GM18499 (cell line): ENCODE results near the gene WWP2.
"Not testable (repeated sequence)": the region's sequence is repeated elsewhere in the genome, so short reads cannot be mapped to it uniquely, and the experiment has no call there.

Source experiments
- ATAC-seq: cut with Tn5 transposase; IDR thresholded peaks from one replicate; pipeline ENCODE4 v1.9.1; 2021; ENCODE audit warnings: moderate number of reproducible peaks; ENCODE audit not compliant: insufficient read depth, unreplicated experiment

WWP2 gene

GRCh38 chr16:69791391-69791847 is 29.3 kb downstream of the WWP2 start:
- ATAC-seq: not testable (repeated sequence)

- ATAC-seq: no peak
Observed at GRCh38 chr16:69793526-69793925, 31.4 kb downstream of the WWP2 start.

GRCh38 chr16:69794486-69794885 is 32.4 kb downstream of the WWP2 start:
- ATAC-seq: no peak

- ATAC-seq: no peak
Observed at GRCh38 chr16:69796285-69797118, 34.4 kb downstream of the WWP2 start.

GRCh38 chr16:69798466-69798865 is 36.3 kb downstream of the WWP2 start:
- ATAC-seq: no peak

GRCh38 chr16:69799611-69800031 is 37.5 kb downstream of the WWP2 start:
- ATAC-seq: no peak

GRCh38 chr16:69804297-69804696 is 42.2 kb downstream of the WWP2 start:
- no peak for ATAC-seq

GRCh38 chr16:69806776-69807175 is 44.6 kb downstream of the WWP2 start:
- not testable (repeated sequence) for ATAC-seq

GRCh38 chr16:69812688-69813014 is 50.5 kb downstream of the WWP2 start:
- no peak for ATAC-seq

GRCh38 chr16:69814078-69814477 is 51.9 kb downstream of the WWP2 start:
- no peak for ATAC-seq

- ATAC-seq: no peak
Observed at GRCh38 chr16:69814561-69814960, 52.4 kb downstream of the WWP2 start.

- ATAC-seq: not testable (repeated sequence)
Observed at GRCh38 chr16:69815216-69815883, 53.2 kb downstream of the WWP2 start.

GRCh38 chr16:69816996-69817395 is 54.9 kb downstream of the WWP2 start:
- ATAC-seq: no peak

GRCh38 chr16:69818891-69819545 is 56.9 kb downstream of the WWP2 start:
- no peak for ATAC-seq

GRCh38 chr16:69820926-69821541 is 58.9 kb downstream of the WWP2 start:
- no peak for ATAC-seq

GRCh38 chr16:69821844-69822173 is 59.7 kb downstream of the WWP2 start:
- no peak for ATAC-seq

- no peak for ATAC-seq
Observed at GRCh38 chr16:69822174-69822935, 60.2 kb downstream of the WWP2 start.

GRCh38 chr16:69823831-69824563 is 61.9 kb downstream of the WWP2 start:
- ATAC-seq: peak; percentile 56

GRCh38 chr16:69824564-69825142 is 62.5 kb downstream of the WWP2 start:
- not testable (repeated sequence) for ATAC-seq
